ENCODE data around the gene SUPT7L.

Gene SUPT7L, protein sequence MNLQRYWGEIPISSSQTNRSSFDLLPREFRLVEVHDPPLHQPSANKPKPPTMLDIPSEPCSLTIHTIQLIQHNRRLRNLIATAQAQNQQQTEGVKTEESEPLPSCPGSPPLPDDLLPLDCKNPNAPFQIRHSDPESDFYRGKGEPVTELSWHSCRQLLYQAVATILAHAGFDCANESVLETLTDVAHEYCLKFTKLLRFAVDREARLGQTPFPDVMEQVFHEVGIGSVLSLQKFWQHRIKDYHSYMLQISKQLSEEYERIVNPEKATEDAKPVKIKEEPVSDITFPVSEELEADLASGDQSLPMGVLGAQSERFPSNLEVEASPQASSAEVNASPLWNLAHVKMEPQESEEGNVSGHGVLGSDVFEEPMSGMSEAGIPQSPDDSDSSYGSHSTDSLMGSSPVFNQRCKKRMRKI

DNA sequence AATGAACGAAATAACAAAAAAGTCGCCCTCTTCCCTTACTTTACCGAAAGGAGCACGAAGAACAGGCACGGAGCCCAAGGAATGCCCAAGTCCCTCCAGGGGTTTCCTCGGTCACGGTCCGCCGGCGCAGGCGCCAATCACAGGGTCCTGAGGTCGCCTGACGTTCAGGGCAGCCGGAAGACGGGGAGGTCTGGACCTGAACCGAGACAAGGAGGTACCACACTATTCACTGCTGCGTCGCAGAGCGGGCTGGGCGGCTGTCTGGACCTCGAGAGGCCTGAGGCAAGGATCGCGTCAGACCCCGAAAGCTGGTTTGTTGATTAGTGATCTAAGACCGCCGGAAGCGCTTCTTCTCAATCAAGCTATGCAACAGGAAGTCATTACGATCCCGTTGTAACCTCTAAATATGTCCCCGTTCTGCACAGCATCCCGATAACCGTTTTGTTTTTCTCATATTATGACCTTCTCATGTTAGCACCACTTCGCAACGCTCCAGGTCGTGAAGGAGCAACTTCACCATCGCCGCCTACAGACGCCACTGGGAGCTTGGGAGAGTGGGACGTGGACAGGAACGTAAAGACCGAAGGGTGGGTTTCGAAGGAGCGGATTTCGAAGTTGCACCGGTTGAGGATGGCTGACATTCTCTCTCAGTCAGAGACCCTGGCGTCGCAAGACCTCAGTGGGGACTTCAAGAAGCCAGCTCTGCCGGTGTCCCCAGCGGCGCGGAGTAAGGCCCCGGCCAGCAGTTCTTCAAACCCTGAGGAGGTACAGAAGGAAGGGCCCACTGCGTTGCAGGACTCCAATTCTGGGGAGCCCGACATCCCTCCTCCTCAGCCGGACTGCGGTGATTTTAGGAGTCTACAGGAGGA, at the start of gene SUPT7L, which contains the start of gene SLC4A1AP:
Gene SUPT7L, minus strand, starts transcription at position 330 of the 869 bp plus-strand sequence. CDS start 1,422 bp downstream, outside the sequence.
Gene SLC4A1AP, plus strand, starts transcription at position 605 of the 869 bp plus-strand sequence. Its CDS starts 26 bp downstream, at position 631.
- TF ChIP-seq, protein P1, sequence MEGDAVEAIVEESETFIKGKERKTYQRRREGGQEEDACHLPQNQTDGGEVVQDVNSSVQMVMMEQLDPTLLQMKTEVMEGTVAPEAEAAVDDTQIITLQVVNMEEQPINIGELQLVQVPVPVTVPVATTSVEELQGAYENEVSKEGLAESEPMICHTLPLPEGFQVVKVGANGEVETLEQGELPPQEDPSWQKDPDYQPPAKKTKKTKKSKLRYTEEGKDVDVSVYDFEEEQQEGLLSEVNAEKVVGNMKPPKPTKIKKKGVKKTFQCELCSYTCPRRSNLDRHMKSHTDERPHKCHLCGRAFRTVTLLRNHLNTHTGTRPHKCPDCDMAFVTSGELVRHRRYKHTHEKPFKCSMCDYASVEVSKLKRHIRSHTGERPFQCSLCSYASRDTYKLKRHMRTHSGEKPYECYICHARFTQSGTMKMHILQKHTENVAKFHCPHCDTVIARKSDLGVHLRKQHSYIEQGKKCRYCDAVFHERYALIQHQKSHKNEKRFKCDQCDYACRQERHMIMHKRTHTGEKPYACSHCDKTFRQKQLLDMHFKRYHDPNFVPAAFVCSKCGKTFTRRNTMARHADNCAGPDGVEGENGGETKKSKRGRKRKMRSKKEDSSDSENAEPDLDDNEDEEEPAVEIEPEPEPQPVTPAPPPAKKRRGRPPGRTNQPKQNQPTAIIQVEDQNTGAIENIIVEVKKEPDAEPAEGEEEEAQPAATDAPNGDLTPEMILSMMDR (IDR thresholded peaks at IDR 0.05; ENCODE audit: low read depth, low read length), result no peak
- peak within 1 kb of the TSS; percentile 96 to 98 for H3K4me3 ChIP-seq (replicated peaks in 1 of 2; ENCODE audit: low read depth in 2 of 2, low read length in 2 of 2)
- DNase-seq (ENCODE audit: low read depth in 2 of 2), result peak; percentile 90 to 93

DNA sequence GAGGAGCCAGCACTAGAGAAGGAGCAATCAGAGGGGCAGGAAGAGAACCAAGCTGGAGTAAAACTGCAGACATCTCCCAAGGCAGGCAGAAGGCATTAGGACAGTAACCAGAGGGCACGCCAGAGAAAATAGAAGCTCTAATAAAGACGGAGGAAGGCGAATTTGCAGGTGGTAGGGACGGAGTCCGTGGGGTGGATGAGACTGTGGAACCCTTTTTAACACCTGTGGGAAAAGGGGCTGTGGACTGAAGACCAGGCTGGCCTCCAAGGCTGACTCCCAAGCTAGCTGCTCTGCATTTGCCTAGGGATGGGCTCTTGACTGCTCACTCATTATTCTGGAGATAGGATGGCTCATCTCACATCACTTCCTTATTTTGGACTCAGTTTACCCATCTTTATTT, 49.8 kb upstream of the SUPT7L start:
- no peak for DNase-seq (ENCODE audit: low read depth in 2 of 2)
- no peak overlapping the region for H3K4me3 ChIP-seq (replicated peaks in 1 of 2; ENCODE audit: low read depth in 2 of 2, low read length in 2 of 2)
- TF ChIP-seq, protein P1 (IDR thresholded peaks at IDR 0.05; ENCODE audit: low read depth, low read length), result no peak

DNA sequence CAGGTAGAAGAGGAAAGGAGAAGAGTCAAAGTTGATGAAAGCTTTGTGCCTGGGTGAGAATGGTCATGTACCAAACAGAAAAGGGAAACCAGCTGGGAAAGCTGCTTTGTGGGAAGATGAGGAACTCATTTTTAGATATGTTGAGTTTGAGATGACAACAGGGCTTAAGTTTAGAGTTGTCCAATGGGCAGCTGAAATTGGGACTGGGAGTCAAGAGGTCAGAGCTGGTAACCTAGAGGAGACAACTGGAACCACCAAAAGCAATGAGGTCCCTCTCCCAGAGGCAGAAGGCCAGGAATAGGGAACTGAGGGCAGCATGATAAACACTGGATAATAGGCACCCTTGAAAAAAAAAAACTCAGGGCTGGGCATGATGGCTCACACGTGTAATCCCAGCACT, 49.1 kb upstream of the SUPT7L start:
- no peak for DNase-seq (ENCODE audit: low read depth in 2 of 2)
- no peak overlapping the region for H3K4me3 ChIP-seq (replicated peaks in 1 of 2; ENCODE audit: low read depth in 2 of 2, low read length in 2 of 2)
- TF ChIP-seq, protein P1 (IDR thresholded peaks at IDR 0.05; ENCODE audit: low read depth, low read length), result no peak

DNA sequence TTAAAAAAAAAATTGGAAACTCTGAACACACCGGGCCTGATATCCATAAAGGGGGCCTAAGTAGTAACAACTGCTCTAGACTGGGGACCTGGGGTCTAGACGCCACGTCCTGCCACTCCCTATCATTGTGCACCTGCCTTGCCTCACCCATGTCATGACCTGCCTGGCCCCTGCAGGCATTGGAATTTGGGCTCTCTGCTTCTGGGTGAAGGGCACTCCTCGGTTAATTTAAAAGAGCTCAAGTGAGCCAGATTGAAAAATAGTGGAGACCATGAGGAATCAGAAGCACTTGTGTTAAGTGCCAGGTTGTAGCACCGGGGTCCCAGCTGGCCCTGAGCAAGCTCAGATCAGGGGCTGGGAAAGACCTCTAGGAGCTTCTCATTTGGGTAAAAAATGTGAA, 48.4 kb upstream of the SUPT7L start:
- H3K4me3 ChIP-seq (replicated peaks in 1 of 2; ENCODE audit: low read depth in 2 of 2, low read length in 2 of 2), result no peak overlapping the region
- TF ChIP-seq, protein P1 (IDR thresholded peaks at IDR 0.05; ENCODE audit: low read depth, low read length), result no peak
- no peak for DNase-seq (ENCODE audit: low read depth in 2 of 2)

DNA sequence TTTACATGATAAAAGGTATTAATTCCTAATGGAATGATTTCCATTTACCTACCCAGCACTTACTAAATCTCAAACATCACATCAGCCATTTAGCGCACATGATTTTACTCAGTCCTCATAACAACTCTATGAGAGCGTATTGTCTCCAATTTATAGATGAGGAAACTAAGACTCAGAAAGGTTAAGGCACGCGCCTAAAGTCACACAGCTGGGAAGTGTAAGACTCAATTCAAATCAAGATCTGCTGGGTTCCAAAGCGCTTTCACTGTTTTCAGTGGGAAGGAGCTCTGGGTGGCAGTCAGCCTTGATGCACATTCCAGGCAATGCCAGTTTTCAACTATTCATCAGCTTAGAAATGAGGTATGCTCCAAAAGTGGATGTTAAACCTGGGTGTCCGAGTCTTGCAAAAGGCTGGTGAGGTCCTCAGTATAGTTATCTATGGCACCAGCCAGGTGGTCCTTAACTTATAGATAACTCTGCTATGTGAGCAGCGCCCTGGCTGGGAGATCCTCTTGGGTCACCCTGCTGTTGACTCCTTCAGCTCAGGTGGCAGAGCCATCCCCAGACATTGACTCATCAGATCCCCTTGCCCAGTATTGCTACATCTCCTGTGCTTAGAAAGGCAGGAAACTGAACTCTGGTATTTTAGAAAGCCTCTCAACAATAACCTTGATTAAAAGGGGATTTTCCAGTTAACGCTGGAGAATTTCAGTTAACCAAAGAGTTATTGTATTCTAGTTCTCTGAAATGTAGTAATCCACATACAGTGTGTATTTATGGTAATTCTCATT, 47.4 kb upstream of the SUPT7L start:
- no peak overlapping the region for H3K4me3 ChIP-seq (replicated peaks in 1 of 2; ENCODE audit: low read depth in 2 of 2, low read length in 2 of 2)
- TF ChIP-seq, protein P1 (IDR thresholded peaks at IDR 0.05; ENCODE audit: low read depth, low read length), result no peak
- DNase-seq (ENCODE audit: low read depth in 2 of 2), result peak; percentile 46 to 86

DNA sequence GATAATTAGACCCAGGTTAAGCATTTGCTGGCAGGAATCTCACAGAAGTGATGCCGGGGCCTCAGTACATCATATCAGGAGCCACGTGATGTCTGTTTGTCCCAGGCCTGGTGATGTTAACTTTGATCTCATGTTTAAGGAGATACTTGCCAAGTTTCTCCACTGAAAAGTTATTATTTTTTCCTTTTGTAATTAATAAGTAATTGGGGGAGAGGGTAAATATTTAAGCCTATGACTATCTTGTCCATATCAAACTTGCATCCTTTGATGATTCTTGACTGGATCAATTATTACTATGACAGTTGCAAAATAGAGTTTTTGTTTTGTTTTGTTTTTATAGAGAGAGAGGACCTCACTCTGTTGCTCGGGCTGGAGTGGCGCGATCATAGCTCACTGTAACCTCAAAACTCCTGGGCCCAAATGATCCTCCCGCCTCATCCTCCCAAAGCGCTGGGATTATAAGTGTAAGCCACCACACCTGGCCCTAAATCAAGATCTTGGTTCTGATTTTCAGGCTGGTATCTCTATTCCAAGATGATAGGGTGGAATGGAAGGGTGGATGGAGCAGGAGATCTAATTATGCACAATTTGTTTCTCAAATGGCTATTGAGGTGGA, 46.7 kb upstream of the SUPT7L start:
- no peak for DNase-seq (ENCODE audit: low read depth in 2 of 2)

More for the DNA sequence above, 46.7 kb upstream of the SUPT7L start:
- no peak overlapping the region for H3K4me3 ChIP-seq (replicated peaks in 1 of 2; ENCODE audit: low read depth in 2 of 2, low read length in 2 of 2)
- TF ChIP-seq, protein P1 (IDR thresholded peaks at IDR 0.05; ENCODE audit: low read depth, low read length), result no peak

Data from cardiac fibroblast (primary cell).